Coronary artery (tissue), 2 donors: ENCODE data around the gene UMAD1.

Experiments
- DNase-seq: peaks from one replicate; pipeline ENCODE4 v3.0.0-alpha.2; 2017; ENCODE audit warnings: low spot score
- H3K27ac ChIP-seq, 2 donors: fragments of 200-600 bp; sonication (generic); one replicate each; pipeline ENCODE4 v1.5.1; 2016 to 2019
- H3K4me3 ChIP-seq: fragments of 200-600 bp; sonication (generic); 2 replicates; pipeline ENCODE4 v1.5.1; 2016; ENCODE audit warnings: mild to moderate bottlenecking, moderate library complexity
- TF ChIP-seq, protein P1 (sequence below): fragments of 200-600 bp; sonication (generic); IDR thresholded peaks from one replicate; pipeline ENCODE4 v1.5.1; 2019; ENCODE audit warnings: antibody characterized with exemption

UMAD1 gene

DNA sequence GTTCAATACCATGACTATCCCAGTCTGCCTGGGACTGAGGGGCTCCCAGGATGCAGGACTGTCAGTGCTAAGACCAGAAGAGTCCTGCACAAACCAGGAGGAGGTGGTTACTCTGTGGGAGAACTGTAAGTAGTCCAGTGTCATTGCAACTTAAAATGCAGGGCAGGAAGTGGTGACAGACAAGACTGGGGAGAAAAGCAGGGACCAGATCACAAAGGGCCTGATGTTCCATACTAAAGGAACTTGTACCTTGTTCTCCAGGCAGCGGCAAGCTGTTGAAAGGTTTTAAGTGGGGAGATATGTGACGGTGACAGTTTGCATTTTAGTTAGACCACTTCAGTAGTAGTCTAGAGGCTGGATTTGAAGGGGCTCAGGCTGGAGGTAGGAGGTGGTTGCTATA, 262.3 kb downstream of the UMAD1 start:
- Histone ChIP-seq H3K4me3 (no peak overlapping the region), H3K27ac (no peak overlapping the region)
- TF ChIP-seq, protein P1, sequence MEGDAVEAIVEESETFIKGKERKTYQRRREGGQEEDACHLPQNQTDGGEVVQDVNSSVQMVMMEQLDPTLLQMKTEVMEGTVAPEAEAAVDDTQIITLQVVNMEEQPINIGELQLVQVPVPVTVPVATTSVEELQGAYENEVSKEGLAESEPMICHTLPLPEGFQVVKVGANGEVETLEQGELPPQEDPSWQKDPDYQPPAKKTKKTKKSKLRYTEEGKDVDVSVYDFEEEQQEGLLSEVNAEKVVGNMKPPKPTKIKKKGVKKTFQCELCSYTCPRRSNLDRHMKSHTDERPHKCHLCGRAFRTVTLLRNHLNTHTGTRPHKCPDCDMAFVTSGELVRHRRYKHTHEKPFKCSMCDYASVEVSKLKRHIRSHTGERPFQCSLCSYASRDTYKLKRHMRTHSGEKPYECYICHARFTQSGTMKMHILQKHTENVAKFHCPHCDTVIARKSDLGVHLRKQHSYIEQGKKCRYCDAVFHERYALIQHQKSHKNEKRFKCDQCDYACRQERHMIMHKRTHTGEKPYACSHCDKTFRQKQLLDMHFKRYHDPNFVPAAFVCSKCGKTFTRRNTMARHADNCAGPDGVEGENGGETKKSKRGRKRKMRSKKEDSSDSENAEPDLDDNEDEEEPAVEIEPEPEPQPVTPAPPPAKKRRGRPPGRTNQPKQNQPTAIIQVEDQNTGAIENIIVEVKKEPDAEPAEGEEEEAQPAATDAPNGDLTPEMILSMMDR: no peak
- no peak for DNase-seq

DNA sequence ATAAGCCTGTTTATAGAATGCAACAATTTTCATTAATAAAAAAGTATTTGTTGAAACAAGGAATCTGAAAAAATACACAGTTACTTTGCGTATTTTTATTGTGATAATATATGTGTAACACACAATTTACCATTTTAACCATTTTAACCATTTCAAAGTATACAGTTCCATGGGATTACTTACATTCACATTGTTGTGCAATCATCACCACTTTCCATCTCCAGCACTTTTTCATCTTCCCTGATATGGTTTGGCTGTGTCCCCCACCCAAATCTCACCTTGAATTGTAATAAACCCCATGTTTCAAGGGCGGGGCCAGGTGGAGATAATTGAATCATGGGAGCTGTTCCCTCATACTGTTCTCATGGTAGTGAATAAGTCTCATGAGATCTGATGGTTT, 266.8 kb downstream of the UMAD1 start:
- DNase-seq: no peak
- TF ChIP-seq, protein P1: no peak
- H3K4me3 ChIP-seq: no peak overlapping the region
- no peak overlapping the region for H3K27ac ChIP-seq

DNA sequence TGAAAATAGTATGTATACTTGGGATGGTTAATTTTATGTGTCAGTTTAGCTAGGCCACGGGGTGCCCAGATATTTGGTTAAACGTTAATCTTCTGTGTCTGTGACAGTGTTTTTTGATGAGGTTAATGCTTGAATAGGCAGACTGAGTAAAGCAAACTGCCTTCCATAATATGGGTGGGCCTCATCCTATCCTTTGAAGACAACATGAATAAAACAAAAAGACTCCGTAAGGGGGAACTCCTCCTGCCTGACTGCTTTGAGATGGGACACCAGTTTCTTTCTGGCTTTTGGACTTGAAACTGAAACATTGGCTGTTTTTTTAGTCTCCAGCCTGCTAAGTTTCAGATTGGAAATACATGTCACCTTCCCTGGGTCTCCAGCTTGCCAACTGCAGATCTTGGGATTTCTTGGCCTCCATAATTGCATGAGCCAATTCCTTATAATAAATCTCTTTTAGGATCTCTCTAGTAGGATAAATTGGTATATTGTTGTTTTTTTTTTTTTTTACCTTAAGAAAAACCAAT, 268.1 kb downstream of the UMAD1 start:
- H3K4me3 ChIP-seq: no peak overlapping the region
- no peak overlapping the region for H3K27ac ChIP-seq
- TF ChIP-seq, protein P1: no peak
- no peak for DNase-seq

DNA sequence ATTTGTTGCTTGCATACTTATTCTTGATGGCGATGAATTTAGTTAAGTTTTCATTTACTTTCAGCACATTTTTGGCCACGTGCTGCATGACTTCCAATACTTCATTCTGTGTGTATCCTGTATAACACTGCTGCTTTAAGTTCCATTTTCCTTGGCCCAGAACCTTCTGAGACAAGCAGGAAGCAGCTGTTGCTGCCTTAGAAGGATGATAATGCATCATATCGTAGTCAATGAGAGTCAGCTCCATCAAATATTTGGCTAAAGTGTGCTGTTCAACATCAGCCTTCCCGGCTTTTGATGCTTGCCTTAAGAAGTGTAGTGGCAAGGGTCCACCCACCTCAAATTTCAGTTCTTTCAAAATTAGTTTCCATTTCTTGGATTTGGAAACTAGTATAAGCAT, 268.8 kb downstream of the UMAD1 start:
- TF ChIP-seq, protein P1: no peak
- Histone ChIP-seq H3K4me3 (no peak overlapping the region), H3K27ac (no peak overlapping the region)
- no peak for DNase-seq

GRCh38 chr7:7911369-7912123, 271.0 kb downstream of the UMAD1 start:
- DNase-seq: no peak
- no peak overlapping the region for H3K4me3 ChIP-seq
- no peak overlapping the region for H3K27ac ChIP-seq
- TF ChIP-seq, protein P1: no peak

- Histone ChIP-seq H3K4me3 (no peak overlapping the region), H3K27ac (no peak overlapping the region)
- TF ChIP-seq, protein P1: no peak
- DNase-seq: no peak
Observed at GRCh38 chr7:7912937-7913336, 272.4 kb downstream of the UMAD1 start.

GRCh38 chr7:7913504-7913903, 273.0 kb downstream of the UMAD1 start:
- no peak for DNase-seq
- TF ChIP-seq, protein P1: no peak
- H3K27ac ChIP-seq: no peak overlapping the region
- H3K4me3 ChIP-seq: no peak overlapping the region
